SH-SY5Y (cell line): Measurements from ENCODE around the gene AK1.

Experiments used
- GATA2 ChIP-seq: IDR thresholded peaks from 2 replicates; pipeline ENCODE4 v1.6.1; 2011; ENCODE audit warnings: mild to moderate bottlenecking, low read depth, low read length
- GATA3 ChIP-seq: IDR thresholded peaks from 2 replicates; pipeline ENCODE4 v1.6.1; 2011; ENCODE audit warnings: low read depth, mild to moderate bottlenecking, low read length, moderate library complexity

AK1 gene

DNA sequence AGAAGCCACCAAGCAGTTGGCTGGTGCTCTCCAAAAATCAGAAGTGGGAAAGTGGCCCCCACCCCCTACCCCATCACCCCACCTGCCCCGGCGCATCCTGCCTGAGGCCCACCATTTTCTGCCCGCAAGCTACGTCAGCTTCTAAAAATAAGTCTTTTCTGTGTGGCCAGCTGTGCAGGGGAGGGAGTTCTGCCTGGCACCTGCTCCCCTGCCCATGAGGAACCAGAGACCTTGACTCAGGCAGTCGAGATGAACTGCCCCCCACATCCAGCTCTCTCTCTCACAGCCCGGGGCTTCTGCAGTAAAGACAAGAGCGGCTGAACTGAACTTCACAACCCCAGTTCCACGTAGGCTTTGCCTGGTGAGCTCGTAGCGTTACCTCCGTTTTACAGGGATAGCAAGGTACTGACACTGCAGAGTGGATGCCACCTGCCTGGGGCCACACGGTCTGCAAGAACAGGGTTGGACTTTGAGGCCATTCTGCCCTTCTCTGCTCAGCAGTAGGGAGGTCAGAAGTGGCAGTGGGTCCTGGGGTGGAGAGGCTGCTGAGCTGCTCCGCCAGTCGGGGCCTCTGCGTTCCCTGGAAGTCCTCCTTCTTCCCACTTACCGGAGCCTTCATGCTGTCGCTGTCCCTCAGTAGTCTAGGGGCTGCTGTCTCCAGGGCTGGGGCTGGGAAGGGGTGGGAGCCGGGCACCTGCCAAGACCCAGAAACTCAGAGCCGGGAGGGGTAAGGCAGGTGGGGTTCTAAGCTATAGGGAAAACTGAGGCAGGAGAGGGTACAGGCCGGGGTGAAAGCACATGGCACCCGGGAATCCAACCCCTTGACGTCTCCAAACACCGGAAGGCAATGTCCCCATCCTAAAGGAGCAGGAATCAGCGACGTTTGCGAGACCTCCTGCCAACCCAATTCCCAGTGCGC, 38.6 kb upstream of the AK1 start:
- TF ChIP-seq GATA3 (no peak), GATA2 (no peak)

DNA sequence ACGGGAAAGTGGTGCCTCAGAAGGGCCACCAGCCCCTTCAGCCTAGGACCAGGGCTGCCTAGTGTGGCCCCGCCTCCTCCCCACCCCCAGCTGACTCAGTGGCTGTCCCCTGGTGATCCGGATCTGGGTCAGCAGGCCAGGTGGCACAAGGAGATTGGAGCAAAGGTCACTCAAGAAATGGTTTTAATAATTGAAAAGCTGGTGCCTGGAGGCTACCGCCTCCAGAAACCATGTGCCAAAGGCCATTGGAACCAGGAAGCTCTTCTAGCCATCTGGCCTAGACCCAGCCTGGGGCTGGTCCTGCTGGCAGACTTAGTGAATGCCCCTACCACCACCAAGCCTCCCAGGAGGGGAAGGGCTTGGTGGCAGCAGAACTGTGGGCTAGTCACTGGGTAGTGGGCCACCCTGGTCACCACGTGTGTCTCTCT, 37.9 kb upstream of the AK1 start:
- TF ChIP-seq GATA2 (no peak), GATA3 (no peak)

DNA sequence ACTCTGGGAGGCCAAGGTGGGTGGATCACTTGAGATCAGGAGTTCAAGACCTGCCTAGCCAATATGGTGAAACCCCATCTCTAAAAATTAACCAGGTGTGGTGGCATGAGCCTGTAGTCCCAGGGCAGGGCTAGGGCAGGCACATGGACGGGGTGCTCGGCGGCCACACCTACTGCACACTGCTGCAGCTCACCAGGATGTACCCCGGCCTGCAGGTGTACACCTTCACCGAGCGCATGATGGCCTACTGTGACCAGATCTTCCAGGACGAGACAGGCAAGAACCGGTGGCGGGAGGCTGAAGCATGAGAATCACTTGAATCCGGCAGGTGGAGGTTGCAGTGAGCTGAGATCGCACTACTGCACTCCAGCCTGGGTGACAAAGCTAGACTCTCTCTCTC, 36.2 kb upstream of the AK1 start:
- TF ChIP-seq GATA3: no peak

DNA sequence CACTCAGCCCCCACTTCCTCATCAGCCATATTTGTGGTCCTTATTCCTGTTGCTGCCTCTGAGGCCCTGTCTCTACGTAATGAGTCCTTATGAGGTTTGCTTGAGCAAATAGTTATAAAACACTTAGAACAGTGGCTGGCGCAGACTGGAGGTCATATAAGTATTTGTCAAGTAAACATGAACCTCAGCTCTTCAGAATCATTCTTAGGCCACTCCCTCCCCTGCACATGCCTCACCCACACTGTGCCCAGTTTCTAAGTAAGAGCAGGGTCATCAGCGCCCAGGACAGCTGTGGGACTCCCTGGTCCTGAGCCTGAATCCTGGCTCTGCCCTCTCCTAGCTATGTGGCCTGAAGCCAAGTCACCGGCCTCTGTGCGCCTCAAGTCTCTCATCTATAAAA, 35.4 kb upstream of the AK1 start:
- TF ChIP-seq GATA2 (no peak), GATA3 (no peak)

DNA sequence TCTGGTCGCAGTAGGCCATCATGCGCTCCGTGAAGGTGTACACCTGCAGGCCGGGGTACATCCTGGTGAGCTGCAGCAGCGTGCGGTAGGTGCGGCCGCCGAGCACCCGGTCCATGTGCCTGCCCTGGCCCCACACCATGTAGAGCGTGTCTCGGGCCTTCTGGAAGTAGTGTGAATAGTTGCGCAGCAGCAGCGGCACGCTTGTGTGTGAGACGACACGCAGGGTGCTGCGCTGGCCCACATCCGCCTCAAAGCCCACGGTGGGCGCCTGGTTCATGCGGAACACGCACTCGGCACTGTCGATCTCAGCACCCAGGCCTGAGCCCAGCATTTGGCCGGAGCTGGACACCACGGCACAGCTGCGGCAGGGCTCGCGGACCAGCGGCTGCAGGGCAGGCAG, 34.8 kb upstream of the AK1 start:
- TF ChIP-seq GATA3: no peak
- TF ChIP-seq GATA2: no peak

DNA sequence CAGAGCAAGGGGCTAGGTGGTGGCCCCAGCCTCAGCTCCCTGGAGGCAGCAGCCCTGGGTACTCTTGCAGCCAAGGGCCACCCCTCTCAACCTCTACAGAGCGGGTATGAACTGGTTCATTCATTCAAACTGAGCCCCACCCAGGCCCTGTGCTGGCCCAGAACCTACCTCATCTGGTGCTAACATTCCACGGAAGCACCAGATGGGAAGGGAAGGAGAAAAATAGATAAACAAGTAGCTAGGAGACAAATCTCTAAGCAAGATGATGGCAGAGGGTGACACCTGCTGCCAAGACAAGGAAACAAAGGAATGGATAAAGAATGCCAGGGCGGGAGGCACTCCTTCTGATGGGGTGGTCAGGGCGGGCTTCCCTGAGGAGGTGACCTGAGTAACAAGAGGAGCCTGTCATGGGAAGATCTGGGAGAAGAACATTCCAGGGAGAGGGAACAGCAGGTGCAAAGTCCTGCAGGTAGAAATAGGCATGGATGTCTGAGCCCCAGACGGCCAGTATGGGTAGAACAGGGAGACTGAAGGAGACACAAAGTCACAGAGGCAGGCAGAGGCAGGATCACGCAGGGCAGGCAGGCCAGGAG, 33.2 kb upstream of the AK1 start:
- TF ChIP-seq GATA2 (no peak), GATA3 (no peak)

DNA sequence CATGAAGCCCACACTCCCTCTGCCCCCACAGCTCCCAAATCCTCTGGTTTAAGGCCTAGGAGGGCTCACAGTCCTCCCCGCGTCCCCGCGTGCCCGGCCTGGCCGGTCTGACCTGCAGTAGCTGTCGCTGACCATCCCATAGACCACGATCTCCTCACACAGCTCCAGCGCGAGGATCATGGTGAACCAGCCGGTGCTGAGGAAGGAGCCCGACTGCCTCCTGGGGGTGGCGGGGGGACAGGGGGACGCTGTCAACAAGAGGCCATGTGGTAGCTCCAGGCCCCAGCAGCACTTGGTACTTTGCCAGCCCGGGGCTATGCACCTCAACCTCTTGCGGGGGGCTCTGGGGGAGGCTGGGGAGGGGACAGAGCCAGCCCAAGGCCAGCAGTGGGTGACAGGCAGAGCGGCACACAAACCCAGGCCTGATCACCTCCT, 32.4 kb upstream of the AK1 start:
- TF ChIP-seq GATA3: no peak
- TF ChIP-seq GATA2: no peak

DNA sequence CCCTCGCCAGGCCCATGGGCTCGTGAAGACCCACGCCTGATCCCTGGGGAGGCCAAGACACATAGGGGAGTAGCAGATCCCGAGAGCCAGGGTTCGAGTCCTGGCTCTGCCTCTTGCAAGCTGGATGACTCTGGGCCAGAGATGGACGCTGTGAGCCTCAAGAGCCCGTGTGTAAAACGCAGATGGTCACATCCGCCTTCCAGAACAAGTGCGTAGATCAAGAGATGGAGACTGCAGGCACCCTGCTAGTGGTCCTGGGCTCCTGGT, 31.1 kb upstream of the AK1 start:
- TF ChIP-seq GATA2: no peak
- no peak for TF ChIP-seq GATA3

DNA sequence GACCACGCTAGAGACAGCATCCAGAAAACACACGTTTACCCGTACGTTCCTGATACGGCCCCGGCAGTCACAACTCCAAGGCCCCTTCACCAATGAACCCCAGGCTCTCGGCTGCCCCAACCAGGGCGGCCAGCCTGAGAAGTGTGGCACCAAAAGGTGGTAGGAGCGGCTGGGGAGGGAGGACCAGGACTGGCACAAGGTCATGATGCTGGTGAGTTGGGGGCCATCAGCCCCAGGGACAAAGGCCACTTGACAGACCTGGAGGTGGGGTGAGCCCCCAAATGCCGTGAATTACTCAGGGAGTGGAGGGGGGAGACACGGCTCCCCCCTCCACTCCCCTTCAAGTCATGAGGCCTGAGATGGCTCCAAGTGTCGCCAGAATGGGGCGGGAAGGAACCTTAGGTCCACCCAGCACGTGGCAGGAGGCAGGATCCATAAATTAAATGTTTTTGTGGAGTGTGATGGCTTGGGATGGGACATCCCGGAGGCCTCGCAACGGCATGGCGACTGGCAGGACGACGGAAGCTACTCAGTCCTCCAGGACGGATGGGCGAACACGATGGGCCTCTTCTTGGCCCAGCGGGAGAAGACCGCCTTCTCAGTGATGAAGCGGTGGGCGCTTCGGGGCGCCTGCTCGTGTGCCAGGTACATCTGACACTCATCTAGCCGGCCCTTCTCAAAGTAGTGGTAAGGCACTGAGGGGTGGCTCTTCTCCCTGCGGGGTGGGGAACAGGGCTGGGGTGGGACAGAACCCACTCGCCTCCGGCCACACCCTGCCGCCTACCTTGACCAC, 30.6 kb upstream of the AK1 start:
- TF ChIP-seq GATA3 (no peak), GATA2 (no peak)

DNA sequence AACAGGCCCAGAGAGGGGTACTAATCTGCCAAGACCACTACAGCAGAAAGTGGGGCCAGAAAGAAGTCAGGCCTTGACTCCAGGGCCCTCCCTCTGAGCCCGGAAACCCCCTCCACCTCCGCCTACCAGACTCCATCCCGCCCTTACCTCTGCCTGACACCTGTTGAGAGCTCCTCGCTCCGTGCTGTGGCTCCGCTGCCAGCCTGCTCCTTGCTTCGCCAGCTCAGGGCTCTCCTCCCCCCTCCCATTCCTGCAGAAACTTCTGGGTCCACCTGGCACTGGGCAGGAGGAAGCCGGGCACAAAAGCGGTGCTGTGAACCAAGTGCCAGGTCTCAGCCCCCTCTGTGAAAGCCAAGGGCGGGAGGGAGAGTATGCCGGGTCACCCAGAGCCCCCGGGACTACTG, 28.3 kb upstream of the AK1 start:
- TF ChIP-seq GATA3 (no peak), GATA2 (no peak)

DNA sequence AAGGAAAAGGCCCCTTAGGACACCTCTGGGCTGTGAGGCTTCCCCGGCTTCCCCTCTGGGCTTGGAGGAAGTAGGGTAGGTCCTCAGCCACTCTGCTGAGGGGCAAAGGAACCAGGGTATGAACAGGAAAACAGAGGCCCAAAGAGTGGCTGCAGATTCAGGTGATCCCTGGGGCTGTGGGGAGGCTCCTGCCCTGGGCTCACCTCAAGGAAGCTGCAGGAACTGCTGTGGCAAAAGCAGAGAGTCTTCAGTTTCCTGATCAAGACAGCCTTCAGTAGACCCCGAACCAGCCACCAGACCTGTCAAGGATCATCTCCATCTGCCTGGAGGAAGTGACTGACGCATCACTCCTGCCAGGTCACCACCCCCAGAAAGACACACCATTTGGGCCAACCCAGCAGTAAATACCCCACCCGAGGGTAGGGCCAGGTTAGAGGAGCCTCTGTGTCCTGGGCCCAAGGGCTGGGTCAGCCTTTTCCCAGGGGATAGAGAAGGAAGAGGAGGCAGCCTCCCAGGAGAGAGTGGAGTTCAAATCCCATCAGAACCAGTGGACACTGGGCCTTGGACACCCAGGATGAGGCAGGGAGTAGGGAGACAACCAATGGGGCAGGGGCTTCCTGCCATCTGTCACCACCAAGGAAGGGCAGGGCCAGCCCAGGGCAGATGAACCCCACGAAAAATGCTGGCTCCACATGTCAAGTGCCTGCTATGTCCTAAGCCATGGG, 27.7 kb upstream of the AK1 start:
- TF ChIP-seq GATA2 (no peak), GATA3 (no peak)

DNA sequence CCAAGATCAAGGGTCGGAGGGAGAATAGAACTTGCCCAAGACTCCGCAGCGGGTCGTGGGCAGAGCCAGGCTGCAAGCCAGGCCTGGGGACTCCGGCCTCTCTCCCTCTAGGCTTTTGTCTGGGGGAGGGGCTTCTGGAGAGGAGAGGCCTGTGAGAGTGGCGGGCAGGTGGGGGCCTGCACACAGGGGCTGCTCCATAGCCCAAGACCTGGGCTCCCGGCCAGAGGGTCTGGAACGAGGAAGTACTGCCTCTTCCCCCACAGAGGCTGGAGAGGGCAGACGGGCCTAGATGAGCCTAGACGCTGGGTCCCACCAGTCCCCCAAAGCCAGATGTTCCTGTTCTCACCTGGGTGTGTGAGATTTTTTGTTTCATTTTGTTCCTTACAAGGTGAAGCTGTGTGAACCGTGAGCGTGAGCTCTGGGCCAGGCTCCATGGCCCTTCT, 27.1 kb upstream of the AK1 start:
- TF ChIP-seq GATA2 (no peak), GATA3 (no peak)

DNA sequence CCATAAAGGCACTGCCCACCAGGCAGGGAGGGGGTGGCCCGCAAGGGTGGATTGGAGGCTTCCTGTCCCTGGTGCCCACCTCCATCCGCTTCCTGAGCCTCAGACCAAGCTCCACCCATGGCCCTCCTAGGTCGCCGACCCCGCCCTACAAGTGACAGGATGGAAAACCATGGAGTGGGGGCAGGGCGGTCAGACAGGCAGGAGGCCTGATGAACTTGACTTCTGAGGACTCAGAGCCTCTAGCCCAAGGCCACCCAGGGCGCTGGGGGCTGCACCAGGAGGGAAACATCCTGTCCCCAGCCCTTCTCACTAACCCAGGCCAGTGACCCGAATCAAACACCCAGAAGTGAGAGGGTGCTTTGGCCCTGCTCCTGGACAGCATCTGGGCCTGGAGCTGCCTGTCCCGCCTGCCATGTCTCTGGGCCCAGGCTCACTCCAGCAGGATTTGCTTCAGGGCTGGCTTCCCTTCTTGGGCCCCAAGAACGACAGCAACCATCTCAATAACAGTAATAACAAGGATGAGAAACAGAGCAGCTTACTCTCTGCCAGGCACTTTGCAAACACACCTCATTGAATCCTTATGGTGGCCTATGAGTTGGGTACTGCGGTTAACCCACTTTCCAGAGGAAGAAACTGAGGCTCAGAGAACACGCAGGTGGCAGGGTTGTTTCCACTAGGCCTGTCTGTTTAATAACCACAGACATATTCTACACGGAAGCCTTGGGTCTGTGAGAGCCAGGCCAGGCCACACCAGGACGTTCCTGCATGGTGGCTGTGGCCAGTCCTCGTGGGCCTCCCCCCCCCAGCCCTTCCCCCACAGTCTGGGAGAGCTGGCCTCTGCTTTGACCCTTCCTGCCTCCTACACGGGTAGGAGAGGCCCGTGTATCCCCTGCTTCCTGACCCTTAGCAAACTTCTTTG, 26.3 kb upstream of the AK1 start:
- TF ChIP-seq GATA2 (no peak), GATA3 (no peak)

DNA sequence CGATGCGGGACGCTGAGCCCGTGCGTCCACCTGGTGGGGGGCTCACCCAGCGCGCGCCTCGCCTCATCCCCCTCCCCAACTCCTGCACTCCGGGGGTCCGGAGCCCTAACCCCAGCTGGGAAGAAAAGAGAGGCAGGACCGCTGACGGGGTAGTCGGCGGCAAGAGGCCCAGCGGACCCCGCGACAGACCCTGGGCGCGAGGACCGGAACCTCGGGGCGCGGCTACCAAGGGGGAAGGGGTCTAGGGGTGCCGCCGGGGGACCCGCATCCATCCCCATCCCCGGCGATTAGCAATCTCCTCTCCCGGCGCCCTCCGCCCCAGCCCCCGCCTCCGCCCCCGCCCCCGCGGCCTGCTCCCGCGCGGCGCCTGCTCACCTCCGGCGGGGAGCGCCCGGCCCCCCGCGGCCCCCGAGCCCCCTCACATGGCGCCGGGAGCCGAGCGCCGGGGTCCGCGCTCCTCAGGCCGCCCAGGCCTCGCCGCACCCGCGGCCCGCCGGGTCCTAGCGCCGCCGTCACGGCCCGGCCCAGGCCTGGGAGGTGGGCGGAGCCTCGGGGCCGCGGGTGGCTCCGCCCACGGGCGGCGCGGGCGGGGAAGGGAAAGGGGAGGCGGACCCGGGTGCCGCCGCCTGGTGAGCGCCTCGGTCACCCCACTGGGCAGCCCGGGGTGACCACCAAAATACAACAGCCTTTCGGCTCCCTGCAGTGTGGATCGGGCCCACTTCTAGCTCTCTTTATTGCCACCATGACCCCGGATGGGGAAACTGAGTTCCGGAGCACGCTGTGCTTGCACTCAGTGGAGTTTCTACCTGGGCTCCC, 21.9 kb upstream of the AK1 start, which contains the start of gene ST6GALNAC6:
Gene ST6GALNAC6, minus strand, starts transcription at position 476 of the 816 bp plus-strand sequence. CDS start 1,622 bp downstream, outside the sequence.
- TF ChIP-seq GATA3 (no peak), GATA2 (no peak)
